ENCODE data around the gene MPG. TPM values are rescaled to one million over a fixed set of nuclear protein-coding genes. Genes with fewer than 3 reads are reported as not detected.

The MPG gene
- total and polyA plus RNA-seq, 2 of the 8 experiments (the other 6 are each of a cell fraction or from before 2014, with no cell fraction given) = 37.6 to 83.7 TPM

GRCh38 chr16:122361-122760, 44.3 kb downstream of the MPG start:
- H2AFZ ChIP-seq (ENCODE audit: low read length) = no peak overlapping the region
- H2BK5ac ChIP-seq (ENCODE audit: low read depth, low read length) = no peak overlapping the region
- WGBS, 2 experiments (ENCODE audit: extremely low coverage in 1 of 2, insufficient coverage in 1 of 2, insufficient read length in 1 of 2, insufficient replicate concordance in 2 of 2, low coverage in 1 of 2, low lambda C conversion rate in 2 of 2, missing lambda C conversion rate in 1 of 2) = 93% methylated on average over 1 of the region's 1 CpG; no CpG with 5 or more reads in 1 of the 2 experiments
- H2AK5ac ChIP-seq (ENCODE audit: low read depth, low read length) = no peak overlapping the region
- FAIRE-seq (no peak), DNase-seq (ENCODE audit: low read depth in 1 of 2, low spot score in 2 of 2) (no peak)
- no peaks in the 10 kb centered on the region for H3K79me2 ChIP-seq (ENCODE audit: control insufficient read depth in 1 of 2, insufficient read depth in 2 of 2, low read length in 2 of 2)
- H3K56ac ChIP-seq (replicated peaks; ENCODE audit: insufficient read length, low read depth, low read length) = no peak overlapping the region
- no peak overlapping the region for H4K91ac ChIP-seq (replicated peaks; ENCODE audit: insufficient read length, low read length)
- no peak overlapping the region for H3K27ac ChIP-seq (ENCODE audit: low read depth, low read length)
- no peak overlapping the region for H3K4ac ChIP-seq (replicated peaks; ENCODE audit: insufficient read length, low read depth, low read length)
- H3K23ac ChIP-seq (ENCODE audit: insufficient read length) = no peak overlapping the region
- CTCF ChIA-PET (ENCODE audit: partially characterized antibody) = interaction anchor here (0.7 to 1.2 kb wide), 3 partner anchors 15 to 25 kb away, joined by 3 read pairs; no protein-coding TSS in a partner anchor
- no peaks in the 10 kb centered on the region for H3K23me2 ChIP-seq (ENCODE audit: low read depth, low read length)
- no peak overlapping the region for H3K9ac ChIP-seq (replicated peaks in 1 of 4; ENCODE audit: extremely low read depth in 1 of 4, low read depth in 3 of 4, low read length in 3 of 4)
- no peak overlapping the region for H2BK15ac ChIP-seq (ENCODE audit: low read length)
- peaks cover 0 to 2% (median 0%) of the 10 kb centered on the region in 4 experiments; a peak in 1 of 8 replicates for H3K36me3 ChIP-seq (ENCODE audit: control insufficient read depth in 2 of 4, insufficient read depth in 4 of 4, low read length in 3 of 4)
- H3K4me1 ChIP-seq (replicated peaks in 1 of 4; ENCODE audit: control insufficient read depth in 3 of 4, insufficient read depth in 4 of 4, low read length in 3 of 4) = peaks cover 0 to 3% (median 1%) of the 10 kb centered on the region in 4 experiments; a peak in 4 of 7 replicates
- no peaks in the 10 kb centered on the region for H3K27me3 ChIP-seq (replicated peaks in 1 of 4; ENCODE audit: control insufficient read depth in 3 of 4, extremely low read depth in 1 of 4, insufficient read depth in 3 of 4, low read length in 3 of 4)
- H4K20me1 ChIP-seq (replicated peaks in 1 of 2; ENCODE audit: control insufficient read depth in 1 of 2, insufficient read depth in 2 of 2, low read length in 2 of 2) = peaks cover 0 to 14% of the 10 kb centered on the region in 2 experiments
- H2BK12ac ChIP-seq (ENCODE audit: low read depth, low read length) = no peak overlapping the region
- no peak overlapping the region for H4K5ac ChIP-seq (ENCODE audit: insufficient read length, low read depth, low read length)
- POLR2A ChIA-PET (ENCODE audit: partially characterized antibody) = no interaction called here
- H3K9me3 ChIP-seq (ENCODE audit: insufficient read depth in 2 of 2, low read depth in 1 of 2, low read length in 1 of 2) = no peaks in the 10 kb centered on the region
- no peak overlapping the region for H3K14ac ChIP-seq (ENCODE audit: insufficient read length)
- H2BK120ac ChIP-seq (replicated peaks; ENCODE audit: low read depth, low read length) = no peak overlapping the region
- no peak overlapping the region for H3K4me2 ChIP-seq (ENCODE audit: insufficient read depth in 1 of 2, low read depth in 2 of 2, low read length in 2 of 2)
- H3K79me1 ChIP-seq (ENCODE audit: low read depth, low read length) = peaks cover 2% of the 10 kb centered on the region; the same call in 1 of the 2 replicates
- no peak overlapping the region for H4K8ac ChIP-seq (ENCODE audit: extremely low read depth, insufficient read depth, low read length)
- H2BK20ac ChIP-seq (ENCODE audit: low read length) = no peak overlapping the region
- no peak overlapping the region for H3K18ac ChIP-seq (ENCODE audit: extremely low read depth, low read length)
- H3K4me3 ChIP-seq (ENCODE audit: extremely low read depth in 1 of 4, insufficient read depth in 2 of 4, low read depth in 3 of 4, low read length in 4 of 4) = no peak overlapping the region
- TF ChIP-seq TAF1 (IDR thresholded peaks at IDR 0.05; ENCODE audit: low read depth, low read length) = no peak
- TF ChIP-seq POU5F1 (IDR thresholded peaks at IDR 0.05; ENCODE audit: low read depth, low read length) = no peak
- no peak for TF ChIP-seq POLR2AphosphoS5 (IDR thresholded peaks at IDR 0.05; ENCODE audit: low read depth, low read length)
- TF ChIP-seq HDAC2 (IDR thresholded peaks at IDR 0.05; ENCODE audit: borderline replicate concordance in 1 of 2, low read depth in 2 of 2, low read length in 2 of 2) = no peak
- TF ChIP-seq SP4 (IDR thresholded peaks at IDR 0.05; ENCODE audit: low read length) = no peak
- TF ChIP-seq CTCF (IDR thresholded peaks at IDR 0.05; ENCODE audit: control extremely low read depth in 1 of 3, insufficient read depth in 1 of 3, low read depth in 1 of 3, low read length in 3 of 3) = no peak
- TF ChIP-seq EP300 (IDR thresholded peaks at IDR 0.05; ENCODE audit: borderline replicate concordance in 1 of 2, low read depth in 2 of 2, low read length in 2 of 2) = no peak
- TF ChIP-seq NANOG (IDR thresholded peaks at IDR 0.05; ENCODE audit: insufficient read depth, low read depth, low read length, poor library complexity, severe bottlenecking) = no peak
- no peak for TF ChIP-seq ATF2 (IDR thresholded peaks at IDR 0.05; ENCODE audit: low read length)

All from H1 (cell line).